ENCODE results near the gene OGA.

Gene OGA

GRCh38 chr10:101758858-101759257 lies 59.4 kb downstream of the OGA start:
- no peak for DNase-seq (ENCODE audit: low spot score)

GRCh38 chr10:101752241-101752640 lies 66.0 kb downstream of the OGA start:
- no peak for DNase-seq (ENCODE audit: low spot score)

GRCh38 chr10:101749047-101750016 lies 68.9 kb downstream of the OGA start:
- DNase-seq (ENCODE audit: low spot score), result no peak

- no peak for DNase-seq (ENCODE audit: low spot score)
Observed at GRCh38 chr10:101748496-101748895, 69.7 kb downstream of the OGA start.

GRCh38 chr10:101745074-101745696 lies 73.1 kb downstream of the OGA start:
- DNase-seq (ENCODE audit: low spot score), result peak; percentile 8

GRCh38 chr10:101744267-101744666 lies 74.0 kb downstream of the OGA start:
- no peak for DNase-seq (ENCODE audit: low spot score)

GRCh38 chr10:101741938-101742337 lies 76.3 kb downstream of the OGA start:
- no peak for DNase-seq (ENCODE audit: low spot score)

GRCh38 chr10:101736666-101737065 lies 81.6 kb downstream of the OGA start:
- no peak for DNase-seq (ENCODE audit: low spot score)
